Suppressor macrophage treated with lipopolysaccharide for 4 hours (primary cell): ENCODE measurements around the gene NDUFA7.

Experiments
- DNase-seq: peaks from one replicate; pipeline ENCODE4 v3.0.0-alpha.2; 2020

The NDUFA7 gene

DNA sequence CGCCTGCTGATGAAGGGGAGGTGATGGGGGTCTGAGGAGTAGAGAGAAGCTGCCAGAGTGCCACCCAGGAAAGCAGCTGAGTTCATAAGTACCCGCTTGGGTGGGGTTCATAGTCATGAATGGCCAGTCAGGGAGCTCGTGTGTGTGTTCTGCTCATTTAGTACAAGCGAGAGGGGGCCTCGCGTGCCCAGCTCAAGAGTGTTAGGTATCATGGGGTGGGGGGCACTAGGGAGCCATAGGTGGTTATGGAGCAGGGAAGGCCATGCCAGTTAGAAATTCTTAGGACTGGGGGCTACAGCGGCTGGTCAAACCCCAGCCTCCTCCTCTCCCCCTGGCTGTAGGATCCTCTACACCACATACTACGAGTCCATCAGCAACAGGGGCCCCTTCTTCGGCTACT is 59.8 kb downstream of the NDUFA7 start:
- DNase-seq = no peak
